Measurements from ENCODE around the gene TMC6. TPM values are rescaled to one million over a fixed set of nuclear protein-coding genes. Genes with fewer than 3 reads are reported as not detected.
A peak's percentile ranks its signal among the peaks of the same experiment; 100 is the strongest.
"Not testable (repeated sequence)": the region's sequence is repeated elsewhere in the genome, so short reads cannot be mapped to it uniquely, and the experiment has no call there.

Gene TMC6
- total and polyA plus RNA-seq, 12 donors: 2.5 to 79.0 (median 19.1) TPM

GRCh38 chr17:78142119-78142861, 13.7 kb upstream of the TMC6 start:
- no peak overlapping the region for H3K27ac ChIP-seq
- intact Hi-C loops (cut with DNase I): no loop called here
- H3K4me1 ChIP-seq (replicated peaks in 1 of 2): peaks cover 22 to 39% of the 10 kb centered on the region in 2 donors
- TF ChIP-seq, protein P1, sequence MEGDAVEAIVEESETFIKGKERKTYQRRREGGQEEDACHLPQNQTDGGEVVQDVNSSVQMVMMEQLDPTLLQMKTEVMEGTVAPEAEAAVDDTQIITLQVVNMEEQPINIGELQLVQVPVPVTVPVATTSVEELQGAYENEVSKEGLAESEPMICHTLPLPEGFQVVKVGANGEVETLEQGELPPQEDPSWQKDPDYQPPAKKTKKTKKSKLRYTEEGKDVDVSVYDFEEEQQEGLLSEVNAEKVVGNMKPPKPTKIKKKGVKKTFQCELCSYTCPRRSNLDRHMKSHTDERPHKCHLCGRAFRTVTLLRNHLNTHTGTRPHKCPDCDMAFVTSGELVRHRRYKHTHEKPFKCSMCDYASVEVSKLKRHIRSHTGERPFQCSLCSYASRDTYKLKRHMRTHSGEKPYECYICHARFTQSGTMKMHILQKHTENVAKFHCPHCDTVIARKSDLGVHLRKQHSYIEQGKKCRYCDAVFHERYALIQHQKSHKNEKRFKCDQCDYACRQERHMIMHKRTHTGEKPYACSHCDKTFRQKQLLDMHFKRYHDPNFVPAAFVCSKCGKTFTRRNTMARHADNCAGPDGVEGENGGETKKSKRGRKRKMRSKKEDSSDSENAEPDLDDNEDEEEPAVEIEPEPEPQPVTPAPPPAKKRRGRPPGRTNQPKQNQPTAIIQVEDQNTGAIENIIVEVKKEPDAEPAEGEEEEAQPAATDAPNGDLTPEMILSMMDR (IDR thresholded peaks at IDR 0.05): no peak
- WGBS, 4 donors: 59 to 73% (median 67%) methylated on average over 10 to 16 of the region's 16 CpGs
- no peaks in the 10 kb centered on the region for H3K27me3 ChIP-seq
- no peaks in the 10 kb centered on the region for H3K36me3 ChIP-seq (replicated peaks in 1 of 2)
- no peak overlapping the region for H3K4me3 ChIP-seq
- no peaks in the 10 kb centered on the region for H3K9me3 ChIP-seq (replicated peaks in 1 of 3)
- peak in 6 of 7 donors; percentile 56 to 84 (median 66) for DNase-seq

GRCh38 chr17:78141437-78142118, 13.0 kb upstream of the TMC6 start:
- Histone ChIP-seq H3K36me3 (replicated peaks in 1 of 2) (no peaks in the 10 kb centered on the region), H3K27me3 (no peaks in the 10 kb centered on the region), H3K27ac (peak overlapping the region in 1 of 5 donors; percentile 8), H3K9me3 (replicated peaks in 1 of 3) (no peaks in the 10 kb centered on the region), H3K4me1 (replicated peaks in 1 of 2) (peaks cover 22 to 39% of the 10 kb centered on the region in 2 donors), H3K4me3 (no peak overlapping the region)
- WGBS, 4 donors: 75 to 82% (median 76%) methylated on average over 17 to 20 of the region's 20 CpGs
- TF ChIP-seq, protein P1 (IDR thresholded peaks at IDR 0.05): no peak
- TF ChIP-seq POLR2A (IDR thresholded peaks at IDR 0.05): no peak
- intact Hi-C loops (cut with DNase I): no loop called here
- DNase-seq: no peak

DNA sequence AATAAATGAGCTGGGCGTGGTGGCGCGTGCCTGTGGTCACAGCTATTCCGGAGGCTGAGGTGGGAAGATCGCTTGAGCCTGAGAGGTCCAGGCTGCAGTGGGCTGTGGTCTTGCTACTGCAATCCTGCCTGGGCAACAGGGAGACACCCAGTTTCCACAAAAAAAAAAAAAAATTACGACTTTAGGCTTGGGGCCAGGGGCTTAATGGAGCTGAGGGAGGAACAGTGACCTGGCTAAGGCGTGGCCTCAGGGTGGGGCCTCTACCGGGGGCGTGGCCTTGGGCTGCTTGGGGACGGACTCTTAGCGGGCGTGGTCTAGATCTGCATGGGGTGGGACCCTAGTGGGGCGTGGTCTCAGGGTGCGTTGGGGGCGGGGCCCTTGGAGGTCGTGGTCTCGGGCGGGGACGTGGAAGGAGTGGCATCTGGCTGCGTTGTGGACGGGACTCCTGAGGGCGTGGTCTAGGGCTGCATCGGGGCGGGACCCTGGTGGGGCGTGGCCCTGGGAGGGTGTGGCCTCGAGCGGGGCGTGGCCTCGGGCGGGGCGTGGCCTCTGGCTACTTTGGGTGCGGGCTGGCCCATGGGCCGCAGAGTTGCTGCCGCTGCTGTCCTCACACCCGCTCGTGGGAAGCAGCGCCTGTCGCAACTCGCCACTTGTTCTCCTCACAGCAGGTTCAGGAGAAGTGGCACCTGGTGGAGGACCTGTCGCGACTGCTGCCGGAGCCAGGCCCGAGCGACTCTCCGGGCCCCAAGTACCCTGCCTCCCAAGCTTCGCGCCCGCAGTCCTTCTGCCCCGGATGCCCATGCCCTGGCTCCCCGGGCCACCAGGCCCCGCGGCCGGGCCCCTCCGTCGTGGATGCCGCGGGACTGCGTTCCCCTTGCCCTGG, 11.9 kb upstream of the TMC6 start:
- H3K4me3 ChIP-seq: peak overlapping the region in 1 of 4 donors; percentile 34

DNA sequence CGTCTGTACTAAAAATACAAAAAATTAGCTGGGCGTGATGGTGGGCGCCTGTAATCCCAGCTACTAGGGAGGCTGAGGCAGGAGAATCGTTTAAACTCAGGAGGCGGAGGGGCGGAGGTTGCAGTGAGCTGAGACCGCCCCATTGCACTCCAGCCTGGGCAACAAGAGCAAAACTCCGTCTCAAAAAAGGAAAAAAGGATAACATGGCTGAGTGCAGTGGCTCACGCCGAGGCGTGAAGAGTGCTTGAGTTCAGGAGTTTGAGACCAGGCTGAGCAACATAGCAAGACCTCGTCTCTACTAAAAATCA, 11.3 kb upstream of the TMC6 start:
- H3K27me3 ChIP-seq; H3K36me3 ChIP-seq (replicated peaks in 1 of 2); intact Hi-C loops (cut with DNase I); H3K4me3 ChIP-seq; H3K27ac ChIP-seq; H3K9me3 ChIP-seq (replicated peaks in 1 of 3); DNase-seq: not testable (repeated sequence)
- 86 to 95% (median 90%) methylated on average over 12 of the region's 12 CpGs for WGBS, 4 donors
- H3K4me1 ChIP-seq (replicated peaks in 1 of 2): peaks cover 15 to 33% of the 10 kb centered on the region in 2 donors

More for the DNA sequence above, 11.9 kb upstream of the TMC6 start:
- H3K27ac ChIP-seq: peak overlapping the region in 2 of 5 donors; percentile 55 to 63
- H3K27me3 ChIP-seq: no peaks in the 10 kb centered on the region
- no peaks in the 10 kb centered on the region for H3K9me3 ChIP-seq (replicated peaks in 1 of 3)
- TF ChIP-seq, protein P1 (IDR thresholded peaks at IDR 0.05): no peak
- peak in 1 of 2 donors; percentile 34 for TF ChIP-seq POLR2A (IDR thresholded peaks at IDR 0.05)
- no peaks in the 10 kb centered on the region for H3K36me3 ChIP-seq (replicated peaks in 1 of 2)
- intact Hi-C loops (cut with DNase I): no loop called here
- DNase-seq: peak; percentile 86 to 96 (median 93)
- 28 to 34% (median 31%) methylated on average over 21 to 58 of the region's 58 CpGs for WGBS, 4 donors
- H3K4me1 ChIP-seq (replicated peaks in 1 of 2): peaks cover 21 to 39% of the 10 kb centered on the region in 2 donors

Data from adrenal gland (tissue), 12 donors.